GM21423 (cell line): ENCODE data around the gene ADRA2B.
"Not testable (repeated sequence)": the region's sequence is repeated elsewhere in the genome, so short reads cannot be mapped to it uniquely, and the experiment has no call there.

Source experiments
- ATAC-seq: cut with Tn5 transposase; IDR thresholded peaks from one replicate; pipeline ENCODE4 v1.9.1; 2021; ENCODE audit warnings: mild to moderate bottlenecking, moderate library complexity; ENCODE audit not compliant: unreplicated experiment

The ADRA2B gene

GRCh38 chr2:96150791-96151594 lies 34.6 kb upstream of the ADRA2B start:
- ATAC-seq = no peak

- no peak for ATAC-seq
Observed at GRCh38 chr2:96150007-96150640, 33.8 kb upstream of the ADRA2B start.

GRCh38 chr2:96148410-96149217 lies 32.2 kb upstream of the ADRA2B start:
- peak; percentile 31 for ATAC-seq

- no peak for ATAC-seq
Observed at GRCh38 chr2:96147593-96148201, 31.3 kb upstream of the ADRA2B start.

- ATAC-seq = no peak
Observed at GRCh38 chr2:96146881-96147592, 30.7 kb upstream of the ADRA2B start.

GRCh38 chr2:96146153-96146880 lies 29.9 kb upstream of the ADRA2B start:
- peak; percentile 26 for ATAC-seq

GRCh38 chr2:96145848-96146152 lies 29.4 kb upstream of the ADRA2B start:
- ATAC-seq = no peak

GRCh38 chr2:96145036-96145847 lies 28.9 kb upstream of the ADRA2B start, which contains the start of gene DUSP2:
DUSP2 (minus strand) TSS chr2:96145440; CDS start chr2:96145354, 86 bp downstream.
- ATAC-seq = peak; percentile 54

- ATAC-seq = no peak
Observed at GRCh38 chr2:96144481-96145035, 28.2 kb upstream of the ADRA2B start.

GRCh38 chr2:96143848-96144480 lies 27.6 kb upstream of the ADRA2B start:
- ATAC-seq = no peak

- no peak for ATAC-seq
Observed at GRCh38 chr2:96143231-96143847, 27.0 kb upstream of the ADRA2B start.

GRCh38 chr2:96142217-96143113 lies 26.1 kb upstream of the ADRA2B start:
- no peak for ATAC-seq

GRCh38 chr2:96141624-96141967 lies 25.2 kb upstream of the ADRA2B start:
- ATAC-seq = not testable (repeated sequence)

- ATAC-seq = no peak
Observed at GRCh38 chr2:96140941-96141623, 24.7 kb upstream of the ADRA2B start.

GRCh38 chr2:96139181-96139758 lies 22.9 kb upstream of the ADRA2B start:
- ATAC-seq = no peak
